GM21529 (cell line): ENCODE measurements around the gene TNNT2.

Experiments
- ATAC-seq: cut with Tn5 transposase; IDR thresholded peaks from one replicate; pipeline ENCODE4 v1.9.1; 2021; ENCODE audit not compliant: unreplicated experiment

The TNNT2 gene

DNA sequence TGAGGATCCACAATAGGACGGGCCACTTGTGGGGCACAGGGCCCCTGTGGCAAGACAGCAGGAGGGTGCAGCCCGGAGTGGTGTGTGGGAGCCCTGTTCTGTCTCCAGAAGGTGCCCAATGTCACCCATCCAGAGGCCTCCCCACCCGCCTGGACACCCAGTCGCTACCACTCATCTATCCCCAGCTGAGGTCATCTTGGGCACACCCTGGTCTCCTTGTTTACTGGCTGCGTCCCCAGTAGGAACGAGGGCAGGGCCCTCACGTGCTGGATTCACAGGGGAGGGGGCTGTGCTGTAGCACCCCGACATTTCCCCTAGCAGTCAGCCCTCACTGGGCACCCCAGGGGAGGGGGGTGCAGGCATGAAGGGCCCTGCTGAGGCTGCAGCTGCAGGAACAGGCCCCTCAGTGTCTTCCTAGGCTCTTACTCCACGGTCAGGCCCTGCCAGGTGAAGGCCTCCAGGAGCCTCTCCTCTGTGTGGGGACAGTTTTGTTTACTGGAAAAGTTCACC lies 2.3 kb upstream of the TNNT2 start:
- no peak for ATAC-seq

DNA sequence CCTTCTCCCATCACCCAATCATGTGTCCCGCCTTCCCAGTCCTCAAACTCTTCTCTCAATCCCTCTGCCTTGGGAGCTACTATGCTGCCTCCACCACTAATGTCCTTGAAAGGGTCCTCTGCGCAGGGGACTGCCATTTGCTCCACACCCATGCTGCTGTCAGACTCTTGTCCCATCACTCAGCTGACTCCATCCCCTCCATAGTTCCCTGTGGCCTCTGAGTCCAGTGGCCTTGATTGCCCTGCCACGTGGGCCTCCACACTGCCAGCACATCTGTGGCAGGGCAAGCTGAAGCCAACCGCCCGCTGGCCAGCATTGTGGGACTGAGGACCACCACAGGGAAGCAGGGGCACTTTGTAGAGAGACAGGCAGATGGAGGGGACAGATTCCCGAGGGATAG lies 1.3 kb upstream of the TNNT2 start:
- ATAC-seq = no peak

DNA sequence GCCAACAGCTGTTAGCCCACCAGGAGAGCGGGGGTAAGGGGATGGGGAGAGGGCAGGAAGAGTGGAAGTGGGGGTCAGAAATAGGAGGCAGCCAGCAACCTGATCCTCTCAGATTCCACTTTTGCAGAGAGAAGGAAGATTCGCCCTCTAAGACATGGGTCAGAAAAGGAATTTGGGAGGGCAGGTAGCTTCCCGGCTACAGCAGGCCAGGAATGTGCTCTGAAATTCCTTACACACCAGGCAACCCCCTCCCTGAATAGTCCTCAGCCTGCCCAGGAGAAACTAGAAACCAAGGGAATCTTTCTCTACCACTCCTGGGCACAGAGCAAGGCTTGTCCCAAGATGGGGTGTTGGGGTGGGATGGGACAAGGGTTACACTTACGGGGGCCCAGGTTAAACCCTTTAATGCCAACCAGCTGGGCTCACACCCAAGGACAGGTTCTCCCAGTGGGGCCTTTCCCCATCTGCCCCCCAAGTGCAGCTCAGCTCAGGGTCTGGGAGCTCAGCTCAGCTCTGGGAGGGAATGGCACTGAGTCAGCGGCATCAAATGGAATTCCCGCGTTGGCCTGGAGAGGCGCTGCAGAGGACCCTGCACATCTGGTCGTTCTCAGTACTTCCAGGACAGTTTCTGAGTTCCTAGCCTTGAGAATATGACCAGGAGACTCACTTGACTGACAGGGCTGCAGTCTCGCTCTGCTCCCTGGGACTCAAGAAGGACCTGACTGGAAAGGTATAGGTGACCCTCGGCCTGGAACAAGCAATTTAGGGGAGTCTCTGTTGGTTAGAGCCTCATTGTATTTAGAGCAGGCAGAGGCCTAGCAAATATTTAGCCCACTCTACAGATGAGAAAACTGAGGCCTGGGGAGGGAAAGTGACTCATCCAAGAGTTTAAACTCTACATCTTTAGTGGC lies 761 bp downstream of the TNNT2 start:
- peak; percentile 70 for ATAC-seq

DNA sequence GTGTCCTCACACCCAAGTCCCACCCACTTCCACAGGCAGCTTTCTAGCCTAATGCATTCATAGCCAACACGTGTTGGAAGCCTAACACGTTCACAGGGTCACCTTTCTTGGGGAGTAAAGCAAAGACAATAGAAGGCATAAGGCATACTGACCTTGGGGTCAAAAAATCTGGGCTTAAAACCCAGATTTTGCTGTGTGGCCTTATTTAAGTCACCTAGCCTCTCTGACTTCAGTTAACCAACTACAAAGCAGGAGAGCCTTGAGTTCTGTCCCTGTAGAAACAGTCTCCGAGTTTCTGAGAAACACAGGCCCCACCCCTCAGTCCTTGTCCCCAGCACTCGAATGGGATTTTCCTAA lies 1.4 kb downstream of the TNNT2 start:
- no peak for ATAC-seq

DNA sequence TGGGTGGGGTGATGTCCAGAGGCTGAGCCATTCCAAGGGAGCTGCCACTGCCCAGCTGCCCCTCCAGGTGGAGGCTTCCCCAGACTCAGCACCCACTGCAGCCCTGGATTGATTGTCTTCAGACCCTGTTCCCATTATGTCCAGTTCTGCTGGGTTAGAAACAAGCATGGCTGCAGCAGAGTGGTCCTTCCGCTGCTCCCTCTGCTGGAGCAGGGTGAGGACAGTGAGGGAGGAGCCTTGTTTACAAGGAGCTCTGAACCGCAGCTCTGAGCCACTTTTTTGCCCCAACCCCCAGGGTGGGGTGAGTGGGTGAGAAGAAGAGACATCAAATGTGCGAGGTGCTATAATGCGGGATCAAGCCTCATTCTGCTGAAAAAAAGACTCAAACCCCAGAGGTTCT lies 2.3 kb downstream of the TNNT2 start:
- no peak for ATAC-seq

DNA sequence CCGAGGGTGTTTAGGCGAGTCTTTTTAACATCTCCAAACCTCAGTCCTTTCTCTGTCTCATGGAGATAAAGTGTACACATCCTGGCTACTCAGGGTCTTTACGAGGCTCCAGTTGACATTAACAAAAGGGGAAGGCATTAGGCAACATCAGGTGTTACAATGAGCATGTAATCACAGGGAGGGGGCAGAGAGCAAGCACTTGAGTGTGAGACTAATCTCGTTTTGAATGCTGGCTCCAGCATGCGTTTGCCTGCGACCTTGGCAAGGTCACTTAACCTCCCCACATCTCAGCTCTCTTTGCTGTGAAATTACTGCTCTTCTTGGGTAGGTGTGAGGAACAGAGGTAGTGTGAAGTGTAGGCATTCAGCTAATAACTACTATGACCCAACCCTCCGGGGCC lies 3.1 kb downstream of the TNNT2 start:
- no peak for ATAC-seq

DNA sequence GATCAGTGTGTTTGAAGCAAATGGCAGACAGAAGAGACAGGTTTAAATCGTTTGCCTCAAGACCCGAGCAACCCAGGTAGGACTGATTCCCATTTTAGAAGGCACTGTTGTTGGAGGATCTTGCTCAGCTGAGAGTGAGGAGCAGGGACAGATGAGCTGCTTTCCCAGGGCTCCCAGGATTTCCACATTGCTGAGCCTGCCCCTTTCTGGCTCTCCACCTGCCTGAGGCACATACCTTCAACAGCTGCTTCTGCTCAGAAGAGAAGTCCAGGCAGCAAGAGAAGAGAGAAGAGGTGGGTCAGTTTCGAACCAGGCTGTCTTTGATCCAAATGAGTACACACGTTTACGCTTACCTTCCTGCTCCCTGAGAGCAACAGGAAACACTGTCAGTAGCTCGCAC lies 5.7 kb downstream of the TNNT2 start:
- ATAC-seq = no peak

DNA sequence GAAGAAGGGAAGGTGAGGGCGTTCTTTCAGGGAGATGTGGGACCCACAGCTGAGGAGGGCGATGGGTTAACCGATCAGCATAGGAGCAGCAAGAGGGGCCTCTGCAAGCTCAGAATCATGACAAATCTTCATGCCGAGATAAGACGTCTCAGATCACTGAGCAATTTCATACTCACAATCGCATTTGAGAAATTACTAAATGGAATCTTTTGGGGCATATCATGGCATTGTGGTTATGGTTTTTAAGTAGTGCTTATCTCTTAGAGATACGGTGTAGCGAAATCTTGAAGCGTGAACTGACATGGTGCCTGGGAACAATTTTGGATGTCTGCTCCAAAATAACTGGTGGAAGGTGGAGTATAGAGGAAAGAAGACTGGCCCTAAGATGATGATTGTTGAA lies 6.2 kb downstream of the TNNT2 start:
- ATAC-seq = no peak

DNA sequence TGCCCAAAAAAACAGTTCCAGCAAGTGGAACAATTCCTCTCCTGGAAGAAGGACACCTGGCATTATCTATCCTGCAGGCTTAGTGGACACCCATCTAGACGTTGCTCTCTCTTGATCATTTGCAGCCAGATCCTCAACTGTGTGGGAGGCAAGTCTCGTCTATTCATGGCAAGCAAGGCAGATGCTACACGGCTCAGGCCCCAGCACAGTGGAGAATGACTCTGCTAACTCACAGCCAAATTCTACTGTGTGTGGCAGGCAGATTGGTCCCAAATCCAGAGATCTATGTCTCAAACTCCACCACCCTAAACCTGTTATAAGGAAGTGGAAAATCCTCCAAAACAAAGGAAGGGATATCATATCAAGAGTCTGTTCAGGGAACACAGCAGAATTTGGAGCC lies 7.0 kb downstream of the TNNT2 start:
- ATAC-seq = no peak

DNA sequence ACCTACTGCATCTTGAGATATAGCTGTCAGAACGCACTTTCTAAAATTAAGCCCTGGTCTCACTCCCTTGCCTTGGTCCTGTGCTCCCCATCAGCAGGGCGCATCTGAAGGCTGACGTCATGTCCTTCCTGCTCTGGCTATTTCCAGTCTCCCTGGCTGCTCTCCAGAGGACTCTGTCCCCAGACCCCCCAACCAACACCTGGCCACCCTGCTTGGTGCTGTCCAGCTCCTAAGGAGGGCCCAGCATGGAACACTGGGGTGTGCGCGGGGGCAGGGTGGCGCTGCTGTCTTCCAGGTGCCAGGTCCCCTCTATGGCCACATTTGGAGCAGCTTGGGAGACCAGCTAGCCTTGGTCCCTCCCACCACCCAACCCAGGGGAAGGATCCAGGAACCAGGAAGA lies 8.3 kb downstream of the TNNT2 start:
- no peak for ATAC-seq

DNA sequence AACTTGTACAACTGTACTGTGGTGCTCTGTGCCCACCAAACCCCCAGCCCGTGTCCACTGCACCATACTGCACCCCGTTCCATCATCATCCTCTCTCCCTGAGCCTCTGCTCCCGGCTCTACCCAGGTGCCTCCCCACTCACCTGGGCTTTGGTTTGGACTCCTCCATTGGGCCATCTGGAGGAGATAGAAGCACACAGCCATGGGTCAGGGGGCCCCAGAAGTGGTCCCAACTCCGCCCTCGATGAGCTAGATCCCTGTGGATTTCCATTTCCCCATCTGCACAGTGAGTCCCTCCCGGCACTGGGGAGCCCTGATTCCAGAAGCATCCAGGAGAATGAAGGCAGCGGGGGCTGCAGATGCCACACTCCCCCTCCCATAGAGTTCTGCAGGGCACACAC lies 10.8 kb downstream of the TNNT2 start:
- ATAC-seq = no peak

DNA sequence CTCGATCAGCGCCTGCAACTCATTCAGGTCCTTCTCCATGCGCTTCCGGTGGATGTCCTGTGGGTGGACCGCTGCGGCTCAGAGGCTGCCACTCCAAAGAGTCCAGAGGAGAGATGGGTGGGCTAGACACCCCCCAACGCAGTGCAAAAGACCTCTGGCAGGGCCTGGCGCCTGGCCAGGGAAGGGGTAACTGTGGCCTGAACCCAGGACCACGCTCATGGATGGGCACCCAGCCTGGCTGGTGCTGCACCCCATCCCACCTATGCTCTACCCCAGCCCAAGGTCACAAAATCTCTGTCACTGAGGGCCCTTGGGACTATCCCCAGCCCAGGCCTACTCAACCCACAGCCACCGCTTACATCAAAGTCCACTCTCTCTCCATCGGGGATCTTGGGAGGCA lies 12.2 kb downstream of the TNNT2 start:
- no peak for ATAC-seq

DNA sequence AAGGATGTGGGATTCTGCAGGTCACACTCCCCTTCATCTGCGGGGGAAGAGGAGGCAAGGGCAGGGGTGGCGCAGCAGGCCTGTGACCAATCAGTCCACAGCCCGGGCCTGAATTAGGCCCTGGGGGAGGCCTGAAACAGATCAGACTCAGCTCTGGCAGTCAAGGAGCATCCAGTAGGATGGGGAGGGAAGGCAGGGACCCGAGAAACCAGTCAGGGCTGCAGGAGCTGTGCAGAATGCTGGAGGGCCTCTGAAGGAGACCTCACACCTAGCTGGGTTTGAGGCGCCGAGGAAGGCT lies 12.7 kb downstream of the TNNT2 start:
- no peak for ATAC-seq

DNA sequence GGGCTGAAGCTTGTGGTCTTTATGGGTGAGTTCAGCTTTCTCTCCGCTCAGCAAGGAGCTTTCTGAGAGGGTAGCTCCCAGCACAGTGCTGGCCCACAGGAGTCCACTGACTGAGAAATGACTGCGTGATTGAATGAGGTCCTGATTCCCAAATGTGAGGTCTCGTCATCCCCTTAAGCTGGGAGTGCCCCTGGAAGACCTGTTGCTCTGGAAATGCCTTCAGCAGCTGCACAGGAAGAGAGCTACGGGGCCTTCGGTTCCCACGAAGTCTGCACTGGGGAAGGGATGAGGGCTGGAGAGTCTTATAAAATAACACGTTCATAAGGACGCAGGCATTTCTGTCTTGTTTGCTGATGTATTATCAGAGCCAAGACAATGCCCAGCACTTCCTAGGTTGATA lies 14.0 kb downstream of the TNNT2 start:
- ATAC-seq = no peak

DNA sequence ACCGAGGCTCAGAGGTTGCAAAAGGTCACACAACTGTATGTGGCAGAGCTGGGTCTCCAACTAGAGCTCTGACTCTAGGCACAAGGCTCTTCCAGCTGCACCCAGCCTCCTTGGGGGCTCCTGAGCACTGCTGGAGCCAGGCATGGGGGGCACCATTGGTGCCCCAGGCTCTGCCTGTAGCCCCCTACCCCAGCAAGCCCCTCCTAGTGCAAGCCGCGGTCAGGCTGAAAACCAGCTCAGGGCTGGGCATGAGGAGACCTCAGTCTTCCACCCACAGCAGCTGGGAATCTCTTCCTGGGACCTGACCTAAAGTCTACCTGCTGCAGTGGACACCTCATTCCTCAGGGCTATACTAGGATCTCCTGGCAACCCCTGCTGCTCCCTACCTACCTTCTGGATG lies 14.6 kb downstream of the TNNT2 start:
- ATAC-seq = no peak

DNA sequence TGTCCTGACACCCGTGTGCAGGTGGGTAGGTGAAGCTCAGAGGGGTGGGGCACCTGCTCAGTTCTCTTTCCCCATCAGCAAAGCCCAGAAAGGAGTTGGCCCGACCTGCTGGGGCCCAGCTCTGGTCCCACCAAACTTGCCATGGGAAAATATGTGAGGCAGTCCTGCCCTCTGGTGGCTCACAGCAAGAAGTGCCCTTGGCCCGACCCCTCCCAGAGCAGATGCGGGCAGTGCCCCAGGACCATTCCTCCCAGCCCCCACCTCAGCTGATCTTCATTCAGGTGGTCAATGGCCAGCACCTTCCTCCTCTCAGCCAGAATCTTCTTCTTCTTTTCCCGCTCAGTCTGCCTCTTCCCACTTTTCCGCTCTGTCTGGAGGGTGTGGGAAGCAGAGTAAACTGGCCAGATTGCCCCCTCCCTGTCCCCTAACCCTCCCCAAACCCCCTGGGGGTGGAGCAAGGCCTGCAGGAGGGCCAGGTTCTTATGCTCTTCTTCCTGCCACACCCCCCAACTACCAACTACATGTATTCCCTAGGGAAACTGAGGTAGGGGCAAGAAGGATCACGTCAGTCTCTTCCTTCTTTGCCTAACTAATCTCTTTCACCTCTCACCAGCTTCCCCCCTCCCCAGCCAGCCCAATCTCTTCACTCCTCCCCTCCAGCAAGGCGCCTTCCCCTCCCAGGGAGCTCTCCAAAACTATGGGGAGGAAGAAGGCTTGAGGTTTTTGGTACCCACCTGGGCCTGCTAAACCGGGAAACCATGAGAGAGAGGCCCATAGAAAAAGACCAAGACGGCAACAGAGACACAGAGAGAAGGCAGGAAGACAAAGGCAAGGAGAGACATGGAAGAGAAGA lies 15.6 kb downstream of the TNNT2 start:
- ATAC-seq = no peak

DNA sequence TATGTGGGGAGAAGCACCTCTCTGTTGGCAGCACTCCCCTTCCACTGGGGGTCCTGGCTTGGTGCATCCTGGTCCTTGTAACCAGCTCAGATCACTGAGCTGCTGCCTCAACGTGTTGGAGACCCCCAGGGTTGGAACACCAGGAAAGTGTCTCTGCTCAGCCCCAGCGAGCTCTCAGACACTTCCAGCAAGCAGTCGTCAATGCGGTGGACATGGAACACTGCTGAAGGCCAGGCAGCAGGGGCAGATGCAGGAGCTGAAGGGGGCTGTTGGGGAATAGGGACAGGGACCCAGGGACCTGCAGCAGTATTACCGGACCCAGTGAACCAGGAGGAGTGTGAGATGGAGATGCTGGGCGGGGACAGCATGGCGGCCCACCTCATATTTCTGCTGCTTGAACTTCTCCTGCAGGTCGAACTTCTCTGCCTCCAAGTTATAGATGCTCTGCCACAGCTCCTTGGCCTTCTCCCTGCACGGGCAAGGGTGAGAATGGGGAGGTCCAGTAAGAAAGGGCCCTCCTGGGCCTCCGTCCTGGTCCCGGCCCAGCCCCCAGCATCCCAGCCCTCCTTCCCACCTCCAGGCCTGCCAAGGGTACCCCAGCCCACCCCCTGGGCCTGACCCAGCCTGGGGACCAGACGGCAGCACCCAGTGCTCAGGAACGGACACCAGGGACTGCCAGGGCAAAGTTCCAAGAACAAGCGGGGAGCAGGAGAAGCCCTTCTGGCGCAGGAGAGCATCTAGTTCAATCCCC lies 16.4 kb downstream of the TNNT2 start:
- no peak for ATAC-seq

DNA sequence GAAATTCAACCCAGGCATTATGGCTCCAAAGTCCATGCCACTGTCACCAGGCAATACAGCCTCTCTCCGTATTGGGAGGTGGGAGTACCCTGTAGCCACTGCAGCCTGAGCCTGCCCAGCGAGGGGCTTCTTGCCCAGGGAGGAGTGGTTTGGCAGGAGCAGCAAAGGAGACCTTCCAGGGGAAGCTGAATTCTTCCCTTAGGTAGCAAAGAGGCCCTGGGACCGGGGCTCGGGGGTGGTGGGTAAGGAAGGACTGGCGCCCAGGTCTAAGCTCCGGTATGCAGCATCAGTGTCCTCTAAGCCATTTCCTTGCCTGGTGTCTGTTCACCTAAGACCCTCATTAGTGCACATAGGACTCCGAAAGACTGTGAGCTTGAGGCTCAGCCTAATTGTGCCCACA lies 17.0 kb downstream of the TNNT2 start:
- no peak for ATAC-seq

DNA sequence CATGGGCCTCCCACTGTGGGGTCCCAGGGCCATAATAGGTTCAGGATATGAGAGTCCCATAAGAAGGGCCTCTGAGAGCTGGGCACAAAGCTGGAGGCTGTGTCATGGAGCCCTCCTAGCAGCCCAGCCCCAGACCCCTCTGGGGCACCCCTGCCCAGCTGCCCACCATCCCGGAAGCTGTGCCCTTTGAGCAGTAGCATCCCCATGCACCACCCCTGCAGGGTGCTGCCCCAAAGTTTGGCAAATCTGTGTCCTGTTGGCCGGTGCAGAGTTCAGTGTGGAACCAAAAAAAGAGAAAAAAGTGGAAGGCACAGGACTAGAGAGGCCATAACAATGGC lies 17.6 kb downstream of the TNNT2 start:
- ATAC-seq = no peak

DNA sequence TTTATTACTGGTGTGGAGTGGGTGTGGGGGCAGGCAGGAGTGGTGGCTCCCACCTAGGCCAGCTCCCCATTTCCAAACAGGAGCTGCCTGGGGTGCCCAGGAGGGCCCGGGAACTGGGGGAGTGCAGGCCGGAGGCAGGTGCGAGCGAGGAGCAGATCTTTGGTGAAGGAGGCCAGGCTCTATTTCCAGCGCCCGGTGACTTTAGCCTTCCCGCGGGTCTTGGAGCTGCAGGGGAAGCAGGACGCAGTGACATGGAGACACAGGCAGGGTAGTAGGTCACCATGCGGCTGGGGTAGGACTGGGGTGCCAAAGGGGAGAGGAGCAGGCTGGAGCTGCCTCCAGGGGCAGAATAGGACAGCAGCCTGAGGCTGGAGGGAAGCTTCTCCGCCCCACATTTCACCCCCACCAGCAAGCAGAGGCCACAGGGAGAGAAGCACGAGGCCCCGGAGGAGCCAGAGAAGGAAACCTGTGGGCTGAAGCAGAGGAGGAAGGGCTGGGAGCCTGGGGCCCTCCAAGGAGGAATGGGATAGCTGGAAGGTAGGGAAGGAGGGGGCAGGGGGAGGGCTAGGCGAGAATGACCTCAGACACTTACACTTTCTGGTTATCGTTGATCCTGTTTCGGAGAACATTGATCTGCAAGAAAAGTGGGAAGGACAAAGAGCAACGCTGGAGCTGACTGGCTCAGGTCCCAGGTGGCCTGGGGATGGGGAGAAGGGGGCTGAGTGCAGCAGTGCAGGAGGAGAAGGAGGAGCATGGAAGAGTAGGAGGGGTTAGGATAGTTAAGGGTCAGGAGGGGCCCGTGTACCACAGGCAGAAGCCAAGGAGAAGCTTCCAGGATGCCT lies 18.2 kb downstream of the TNNT2 start:
- no peak for ATAC-seq

DNA sequence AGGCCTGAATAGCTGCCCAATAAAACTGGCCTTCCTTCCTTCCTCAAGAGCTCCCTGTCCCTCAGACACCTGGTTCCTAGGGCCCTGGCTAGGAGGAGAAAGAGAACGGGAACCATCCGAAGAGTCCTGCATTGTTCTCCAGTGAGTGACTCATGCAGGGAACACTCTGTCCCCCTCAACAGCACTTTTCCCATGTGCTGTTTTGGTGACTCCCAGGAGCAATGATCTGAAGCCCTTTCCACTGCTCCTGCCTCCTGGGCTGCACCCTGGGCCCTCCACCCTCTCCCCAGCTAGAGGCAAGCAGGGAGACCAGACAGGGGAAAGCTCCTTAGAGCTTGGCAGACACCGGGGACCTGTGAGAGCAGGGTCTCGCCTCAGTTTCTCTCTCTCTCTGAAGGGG lies 18.9 kb downstream of the TNNT2 start:
- no peak for ATAC-seq
